Skin epidermis (tissue), 12 donors: ENCODE measurements around the gene UTS2R.
A peak's percentile ranks its signal among the peaks of the same experiment; 100 is the strongest.

Source experiments
- H3K27ac ChIP-seq, 21 experiments: fragments of 200-600 bp; sonication (generic) in 11 of 21; one replicate each; pipeline ENCODE4 v1.5.0; 2020; ENCODE audit warnings: mild to moderate bottlenecking in 3 of 21, inconsistent platforms in 2 of 21, moderate library complexity in 2 of 21
- H3K4me3 ChIP-seq, 7 experiments: fragments of 200-600 bp; sonication (generic) in 2 of 7; one replicate each; pipeline ENCODE4 v1.5.0; 2020; ENCODE audit warnings: inconsistent platforms in 2 of 7, mild to moderate bottlenecking in 2 of 7, moderate library complexity in 1 of 7

Gene UTS2R

GRCh38 chr17:82414548-82415281, 43.1 kb downstream of the UTS2R start:
- H3K4me3 ChIP-seq, result no peak overlapping the region
- no peak overlapping the region for H3K27ac ChIP-seq

GRCh38 chr17:82415336-82415735, 43.8 kb downstream of the UTS2R start:
- H3K27ac ChIP-seq, result no peak overlapping the region

GRCh38 chr17:82415786-82416185, 44.2 kb downstream of the UTS2R start:
- Histone ChIP-seq H3K27ac (no peak overlapping the region), H3K4me3 (no peak overlapping the region)

More at GRCh38 chr17:82415336-82415735, 43.8 kb downstream of the UTS2R start:
- no peak overlapping the region for H3K4me3 ChIP-seq

GRCh38 chr17:82416264-82416663, 44.7 kb downstream of the UTS2R start:
- no peak overlapping the region for H3K27ac ChIP-seq
- no peak overlapping the region for H3K4me3 ChIP-seq

- H3K27ac ChIP-seq, result no peak overlapping the region
- H3K4me3 ChIP-seq, result no peak overlapping the region
These were observed 45.2 kb downstream of the UTS2R start for GRCh38 chr17:82416771-82417170.

GRCh38 chr17:82418001-82418986, 46.7 kb downstream of the UTS2R start, which contains the start of the genes HEXD and OGFOD3:
Gene HEXD (plus strand): TSS chr17:82418347. CDS start chr17:82419800, 1,453 bp downstream.
Gene OGFOD3 (minus strand): TSS chr17:82418586. CDS start chr17:82418485, 101 bp downstream.
- Histone ChIP-seq H3K4me3 (peak within 1 kb of the TSS; percentile 57 to 76 (median 71)), H3K27ac (peak within 1 kb of the TSS in 20 of 21 experiments; percentile 78 to 95 (median 90))

GRCh38 chr17:82419540-82419939, 48.0 kb downstream of the UTS2R start:
- H3K27ac ChIP-seq, result peak overlapping the region in 10 of 21 experiments; percentile 5 to 94 (median 58)
- H3K4me3 ChIP-seq, result peak overlapping the region in 6 of 7 experiments; percentile 57 to 76 (median 72)

- Histone ChIP-seq H3K27ac (peak overlapping the region in 1 of 21 experiments; percentile 31), H3K4me3 (peak overlapping the region in 2 of 7 experiments; percentile 3 to 25)
These were observed 52.7 kb downstream of the UTS2R start for GRCh38 chr17:82424001-82424862.

- Histone ChIP-seq H3K4me3 (no peak overlapping the region), H3K27ac (no peak overlapping the region)
These were observed 53.2 kb downstream of the UTS2R start for GRCh38 chr17:82424863-82425159.
